Hypothalamus (tissue), 51 donors: Measurements from ENCODE around the gene ACADVL.
A peak's percentile ranks its signal among the peaks of the same experiment; 100 is the strongest.
"Not testable (repeated sequence)": the region's sequence is repeated elsewhere in the genome, so short reads cannot be mapped to it uniquely, and the experiment has no call there.

ENCODE experiments used
- DNase-seq, 51 donors: peaks; one replicate each; lab custom pipeline; 2025; lab: John Stamatoyannopoulos, UW

The ACADVL gene

GRCh38 chr17:7219812-7220592 is at the start of gene ACADVL, which contains the start of gene DLG4:
Gene ACADVL (plus strand): TSS chr17:7219938. CDS start chr17:7219985, 47 bp downstream.
Gene DLG4 (minus strand): TSS chr17:7219836.
- DNase-seq: peak in 50 of 51 donors; percentile 49 to 94 (median 85)

- DNase-seq: not testable (repeated sequence)
These were observed 47.1 kb upstream of the ACADVL start for GRCh38 chr17:7172522-7173191.

- peak in 26 of 51 donors; percentile 11 to 55 (median 32) for DNase-seq
These were observed 45.8 kb upstream of the ACADVL start for GRCh38 chr17:7173687-7174602.

- DNase-seq: no peak
These were observed 45.0 kb upstream of the ACADVL start for GRCh38 chr17:7174603-7175326.

DNA sequence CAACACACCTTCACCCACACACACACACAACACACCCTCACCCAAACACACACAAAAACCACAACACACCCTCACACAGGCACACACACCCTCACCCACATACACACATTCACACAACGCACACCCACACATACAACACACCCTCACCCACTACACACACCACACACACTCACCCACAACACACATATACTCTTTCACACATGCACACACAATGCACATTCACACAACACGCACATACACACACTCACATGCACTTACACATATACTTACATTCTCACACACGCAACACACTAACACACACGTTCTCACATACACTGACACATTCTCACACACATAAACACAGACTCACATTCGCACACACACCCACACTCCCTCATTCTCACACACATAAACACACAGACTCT is 44.4 kb upstream of the ACADVL start:
- DNase-seq: no peak

- no peak for DNase-seq
These were observed 43.5 kb upstream of the ACADVL start for GRCh38 chr17:7176107-7176840.

- DNase-seq: peak in 1 of 51 donors; percentile 32
These were observed 42.9 kb upstream of the ACADVL start for GRCh38 chr17:7176841-7177190.

DNA sequence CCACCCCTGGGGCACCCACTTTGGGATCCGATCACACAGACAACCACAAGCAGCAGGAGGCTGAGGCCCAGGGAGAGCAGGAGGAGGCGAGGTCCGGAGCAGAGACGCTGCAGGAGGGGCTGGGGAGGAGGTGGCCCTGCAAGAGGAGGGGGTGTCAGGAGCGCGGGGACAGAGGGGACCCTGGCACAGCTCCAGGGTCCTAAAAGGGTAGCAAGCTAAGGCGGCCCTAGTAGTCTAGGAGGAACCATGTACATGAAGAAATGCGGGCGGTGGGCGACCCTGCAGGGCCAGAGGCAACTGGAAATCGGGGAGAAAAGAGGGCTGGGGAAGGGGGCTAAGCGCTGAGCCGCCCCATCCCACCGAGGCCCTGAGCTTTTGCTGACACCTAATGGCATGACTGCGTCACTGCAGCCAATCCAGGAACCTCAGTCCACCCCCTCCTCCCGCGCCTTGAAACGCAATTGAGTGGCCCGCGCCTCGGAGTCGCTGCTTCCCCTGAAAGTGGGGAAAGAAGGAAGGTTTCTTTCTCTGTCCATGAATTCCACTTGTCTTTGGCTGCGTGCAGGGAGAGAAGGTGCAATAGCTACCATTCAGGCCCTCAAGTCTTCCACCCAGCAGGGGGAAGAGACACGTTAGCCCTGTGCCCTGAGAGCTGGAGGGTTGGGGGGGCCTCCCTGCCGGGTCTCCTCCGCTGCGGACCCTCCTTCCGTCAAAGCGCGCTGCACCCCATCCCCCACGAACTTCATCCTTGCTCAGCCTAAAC is 42.4 kb upstream of the ACADVL start:
- peak in 42 of 51 donors; percentile 10 to 70 (median 45) for DNase-seq

- peak in 4 of 51 donors; percentile 7 to 38 (median 8) for DNase-seq
These were observed 41.7 kb upstream of the ACADVL start for GRCh38 chr17:7177954-7178477.

GRCh38 chr17:7178973-7179316 is 40.8 kb upstream of the ACADVL start:
- no peak for DNase-seq

GRCh38 chr17:7179317-7180254 is 40.2 kb upstream of the ACADVL start, which contains the start of gene ASGR1:
Gene ASGR1 (minus strand): TSS chr17:7179370. CDS start chr17:7178563, 807 bp downstream.
- no peak for DNase-seq

DNA sequence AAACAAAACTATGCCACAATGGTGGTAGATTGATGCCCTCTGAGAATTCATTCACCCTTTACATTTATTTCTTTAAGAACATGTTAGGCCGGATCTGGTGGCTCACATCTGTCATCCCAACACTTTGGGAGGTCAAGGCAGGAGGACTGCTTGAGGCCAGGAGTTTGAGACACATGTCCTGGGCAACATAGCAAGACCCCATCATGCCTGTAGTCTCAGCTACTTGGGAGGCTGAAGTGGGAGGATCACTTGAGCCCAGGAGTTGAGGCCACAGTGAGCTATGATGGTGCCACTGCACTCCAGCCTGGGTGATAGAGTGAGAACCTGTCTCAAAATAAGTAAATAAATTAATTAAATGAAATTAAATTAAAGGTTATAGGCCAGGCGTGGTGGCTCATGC is 37.6 kb upstream of the ACADVL start:
- not testable (repeated sequence) for DNase-seq

DNA sequence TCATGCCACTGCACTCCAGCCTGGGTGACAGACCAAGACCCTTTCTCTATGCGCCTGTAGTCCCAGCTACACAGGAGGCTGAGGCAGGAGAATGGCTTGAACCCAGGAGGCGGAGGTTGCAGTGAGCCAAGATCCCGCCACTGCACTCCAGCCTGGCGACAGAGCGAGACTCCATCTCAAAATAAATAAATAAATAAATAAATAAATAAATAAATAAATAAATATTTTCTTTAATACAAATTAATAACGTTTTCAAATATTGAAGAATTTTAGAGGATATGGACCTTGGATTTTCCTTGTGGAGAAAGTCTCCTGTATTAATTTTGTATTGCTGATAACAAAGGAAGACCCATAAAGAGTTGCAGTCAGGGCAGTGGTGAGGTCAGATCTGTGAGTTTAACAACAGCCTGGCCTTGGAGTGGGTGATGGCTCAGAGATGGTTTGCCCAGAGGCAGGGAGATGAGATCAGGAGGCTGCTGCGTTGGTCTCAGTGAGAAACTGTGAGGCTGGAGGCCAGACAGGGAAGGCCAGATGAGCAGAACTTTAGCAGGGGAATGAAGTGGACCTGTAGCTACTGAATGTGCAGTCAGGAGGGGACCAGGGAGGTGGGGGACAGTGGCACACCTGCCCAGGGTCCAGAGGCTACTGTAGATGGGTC is 36.2 kb upstream of the ACADVL start:
- no peak for DNase-seq

DNA sequence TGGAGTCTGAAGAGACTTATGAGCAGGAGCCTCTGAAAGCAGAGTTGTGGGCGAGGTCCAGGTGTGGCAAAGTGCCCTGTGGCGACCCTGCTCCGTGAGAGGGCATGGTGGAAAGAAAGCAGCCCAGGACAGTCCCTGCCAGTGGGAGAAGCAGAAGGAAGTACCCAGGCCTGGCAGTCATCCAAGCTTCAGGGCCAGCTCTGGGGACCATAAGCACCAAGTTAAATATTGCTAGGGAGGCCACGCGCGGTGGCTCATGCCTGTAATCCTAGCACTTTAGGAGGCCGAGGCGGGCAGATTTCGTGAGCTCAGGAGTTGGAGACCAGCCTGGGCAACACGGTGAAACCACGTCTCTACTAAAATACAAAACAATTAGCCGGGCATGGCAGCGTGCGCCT is 35.6 kb upstream of the ACADVL start:
- DNase-seq: peak in 9 of 51 donors; percentile 9 to 33 (median 25)

- DNase-seq: no peak
These were observed 35.1 kb upstream of the ACADVL start for GRCh38 chr17:7184647-7185046.

DNA sequence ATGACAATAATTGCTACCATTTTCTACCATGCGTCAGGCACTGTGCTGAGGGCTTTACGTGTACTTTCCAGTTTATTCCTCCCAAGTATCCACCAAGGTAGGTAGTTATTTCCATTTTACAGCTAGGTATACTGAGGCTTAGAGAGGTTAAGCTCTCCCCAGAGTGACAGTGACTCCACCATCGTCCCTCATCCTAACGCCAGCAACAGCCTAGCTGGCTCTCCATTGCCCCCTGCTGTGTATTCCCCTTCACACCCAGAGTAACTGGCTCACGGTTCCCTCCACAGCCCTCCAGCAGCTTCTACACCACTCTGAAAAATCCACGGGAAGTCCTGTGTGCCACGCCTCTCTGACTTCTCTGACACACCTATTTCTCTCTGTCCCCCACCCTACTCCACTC is 33.5 kb upstream of the ACADVL start:
- no peak for DNase-seq
